Subcutaneous adipose tissue (tissue), 4 donors: ENCODE data around the gene FAM50B. TPM values are rescaled to one million over a fixed set of nuclear protein-coding genes. Genes with fewer than 3 reads are reported as not detected.

Experiments
- CTCF ChIP-seq: fragments of 450-650 bp; IDR thresholded peaks from one replicate; pipeline ENCODE4 v1.5.1; 2016; ENCODE audit warnings: low read depth, mild to moderate bottlenecking, control low read depth, antibody characterized with exemption, moderate library complexity
- total RNA-seq, 4 donors: library from RNA; depleted of rRNA; stranded (reverse); fragments of >200 nt; gene quantifications; one replicate each; pipeline ENCODE4 v1.1.0, GENCODE V29; 2016

The FAM50B gene
- total RNA-seq, 4 donors from 2014 or later = 4.7 to 18.3 (median 8.3) TPM

GRCh38 chr6:3870528-3870925 is 21.4 kb downstream of the FAM50B start:
- TF ChIP-seq CTCF = no peak

GRCh38 chr6:3871515-3871914 is 22.3 kb downstream of the FAM50B start:
- TF ChIP-seq CTCF = no peak

- TF ChIP-seq CTCF = no peak
Measured at GRCh38 chr6:3871939-3872338, 22.8 kb downstream of the FAM50B start.

GRCh38 chr6:3872370-3872854 is 23.2 kb downstream of the FAM50B start:
- TF ChIP-seq CTCF = no peak

- TF ChIP-seq CTCF = no peak
Measured at GRCh38 chr6:3873051-3873450, 23.9 kb downstream of the FAM50B start.

GRCh38 chr6:3874069-3874468 is 24.9 kb downstream of the FAM50B start:
- TF ChIP-seq CTCF = no peak

GRCh38 chr6:3875486-3875885 is 26.3 kb downstream of the FAM50B start:
- no peak for TF ChIP-seq CTCF

- no peak for TF ChIP-seq CTCF
Measured at GRCh38 chr6:3876101-3876500, 26.9 kb downstream of the FAM50B start.
